NCI-H524 (cell line): ENCODE data around the gene TMEM94.
"Not testable (repeated sequence)": the region's sequence is repeated elsewhere in the genome, so short reads cannot be mapped to it uniquely, and the experiment has no call there.

Experiments
- DNase-seq, 2 experiments: peaks; one replicate each; lab custom pipeline; 2025; lab: John Stamatoyannopoulos, UW

Gene TMEM94

DNA sequence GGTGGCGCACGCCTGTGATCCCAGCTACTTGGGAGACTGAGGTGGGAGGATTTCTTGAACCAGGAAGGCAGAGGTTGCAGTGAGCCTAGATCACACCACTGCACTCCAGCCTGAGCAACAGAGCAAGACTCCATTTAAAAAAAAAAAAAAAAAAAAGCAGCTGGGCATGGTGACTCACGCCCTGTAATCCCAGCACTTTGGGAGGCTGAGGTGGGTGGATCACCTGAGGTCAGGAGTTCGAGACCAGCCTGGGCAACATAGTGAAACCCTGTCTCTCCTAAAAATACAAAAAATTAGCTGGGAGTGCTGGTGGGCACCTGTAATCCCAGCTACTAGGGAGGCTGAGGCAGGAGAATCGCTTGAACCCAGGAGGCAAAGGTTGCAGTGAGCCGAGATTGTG is 10.5 kb upstream of the TMEM94 start:
- not testable (repeated sequence) for DNase-seq

DNA sequence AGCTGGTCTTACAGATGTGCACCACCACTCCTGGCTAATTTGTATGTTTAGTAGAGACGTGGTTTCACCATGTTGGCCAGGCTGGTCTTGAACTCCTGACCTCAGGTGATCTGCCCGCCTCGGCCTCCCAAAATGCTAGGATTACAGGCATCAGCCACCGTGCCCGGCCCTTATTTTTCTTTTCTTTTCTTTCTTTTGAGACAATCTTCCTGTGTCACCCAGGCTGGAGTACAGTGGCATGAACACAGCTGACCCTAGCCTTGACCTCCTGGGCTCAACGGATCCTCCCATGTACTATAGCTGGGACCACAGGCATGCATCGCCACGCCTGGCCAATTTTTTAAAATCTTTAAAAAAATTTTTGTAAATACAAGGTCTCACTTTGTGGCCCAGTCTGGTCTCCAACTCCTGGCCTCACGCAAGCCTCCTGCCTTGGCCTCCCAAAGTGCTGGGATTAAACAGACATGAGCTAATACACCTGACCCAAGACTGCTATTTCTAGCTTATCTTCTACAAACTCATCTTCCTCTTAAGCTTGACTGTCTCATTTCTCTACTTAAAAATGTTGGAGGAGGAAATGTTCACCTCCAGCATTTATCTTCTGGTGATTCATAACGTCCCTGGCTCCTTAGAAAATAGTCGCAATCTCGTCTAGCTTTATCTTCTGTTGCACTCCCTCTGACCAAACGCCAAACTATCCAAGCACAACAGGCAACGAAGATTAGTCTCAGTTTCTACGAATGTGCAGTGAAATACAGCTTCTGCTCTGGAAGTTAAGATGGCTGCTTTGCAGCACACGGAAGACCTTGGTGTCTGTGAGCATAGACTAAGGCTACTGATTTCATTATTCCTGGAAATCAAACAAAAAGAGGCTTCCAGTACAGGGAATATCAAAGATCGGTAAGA is 8.2 kb upstream of the TMEM94 start:
- DNase-seq: no peak

DNA sequence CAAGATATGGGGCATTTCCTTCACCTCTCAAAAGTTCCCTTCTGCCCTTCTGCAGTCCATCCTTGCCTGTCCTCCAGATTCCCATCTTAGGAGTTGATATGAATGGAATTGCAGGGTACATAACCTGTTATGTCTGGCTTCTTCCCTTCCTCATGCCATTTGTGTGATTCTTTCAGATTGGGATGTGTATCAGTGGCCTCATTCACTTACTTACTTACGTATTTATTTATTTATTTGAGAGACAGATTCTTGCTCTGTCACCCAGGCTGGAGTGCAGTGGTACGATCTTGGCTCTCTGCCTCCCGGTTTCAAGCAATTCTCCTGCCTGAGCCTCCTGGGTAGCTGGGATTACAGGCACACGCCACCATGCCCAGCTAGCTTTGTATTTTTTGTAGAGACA is 6.2 kb upstream of the TMEM94 start:
- DNase-seq: no peak

DNA sequence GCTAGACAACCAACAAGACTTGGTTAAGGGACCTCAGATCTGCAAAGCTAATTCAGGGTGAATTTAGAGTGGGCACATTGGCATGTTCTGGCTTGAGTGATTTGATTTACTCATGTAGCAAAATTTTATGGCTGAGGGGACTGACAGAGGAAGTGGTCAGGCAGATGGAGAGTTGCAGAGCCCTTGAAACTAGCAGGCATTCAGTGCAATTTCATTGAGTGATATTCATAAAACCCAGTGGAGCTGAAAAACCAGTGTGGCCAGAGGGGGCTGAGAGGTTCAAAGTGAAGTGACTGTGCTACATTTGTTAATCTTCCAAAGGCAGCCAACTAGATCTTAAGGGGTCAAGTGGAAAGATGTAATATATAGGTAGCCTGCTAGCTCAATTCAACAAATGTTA is 2.2 kb upstream of the TMEM94 start:
- DNase-seq: no peak

DNA sequence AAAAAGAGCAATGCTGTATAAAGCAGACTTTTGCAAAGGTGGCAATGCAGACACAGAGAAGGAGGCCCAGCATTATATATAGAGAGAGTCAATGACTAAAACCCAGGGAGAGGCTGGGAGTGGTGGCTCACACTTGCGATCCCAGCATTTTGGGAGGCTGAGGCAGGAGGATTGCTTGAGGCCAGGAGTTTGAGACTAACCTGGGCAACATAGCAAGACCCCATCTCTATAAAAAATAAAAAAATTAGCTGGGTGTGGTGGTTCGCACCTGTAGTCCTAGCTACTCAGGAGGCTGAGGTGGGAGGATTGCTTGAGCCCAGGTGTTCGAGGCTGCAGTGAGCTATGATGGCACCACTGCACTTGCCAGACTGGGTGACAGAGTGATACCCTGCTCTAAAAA is 1.8 kb upstream of the TMEM94 start:
- DNase-seq: not testable (repeated sequence)

DNA sequence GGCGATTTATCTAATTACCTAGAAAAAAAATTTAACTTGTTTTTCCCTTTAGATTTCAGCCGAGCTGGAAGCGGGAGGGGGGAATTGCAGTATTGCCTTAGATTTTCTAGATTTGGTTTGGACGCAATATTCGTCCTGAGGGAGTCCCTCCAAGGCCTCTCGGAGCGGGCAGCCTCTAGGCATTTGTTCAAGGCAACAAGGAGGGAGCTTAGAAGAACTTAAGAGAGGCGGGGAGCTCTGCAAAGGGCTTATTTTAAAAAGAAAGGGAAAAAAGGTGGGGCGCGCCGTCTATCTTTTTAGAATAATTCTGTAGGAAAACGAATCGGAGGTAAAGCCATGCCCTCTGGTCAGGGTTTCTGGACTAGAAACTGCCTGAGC is 407 bp upstream of the TMEM94 start:
- DNase-seq: peak in 1 of 2 experiments; percentile 81

DNA sequence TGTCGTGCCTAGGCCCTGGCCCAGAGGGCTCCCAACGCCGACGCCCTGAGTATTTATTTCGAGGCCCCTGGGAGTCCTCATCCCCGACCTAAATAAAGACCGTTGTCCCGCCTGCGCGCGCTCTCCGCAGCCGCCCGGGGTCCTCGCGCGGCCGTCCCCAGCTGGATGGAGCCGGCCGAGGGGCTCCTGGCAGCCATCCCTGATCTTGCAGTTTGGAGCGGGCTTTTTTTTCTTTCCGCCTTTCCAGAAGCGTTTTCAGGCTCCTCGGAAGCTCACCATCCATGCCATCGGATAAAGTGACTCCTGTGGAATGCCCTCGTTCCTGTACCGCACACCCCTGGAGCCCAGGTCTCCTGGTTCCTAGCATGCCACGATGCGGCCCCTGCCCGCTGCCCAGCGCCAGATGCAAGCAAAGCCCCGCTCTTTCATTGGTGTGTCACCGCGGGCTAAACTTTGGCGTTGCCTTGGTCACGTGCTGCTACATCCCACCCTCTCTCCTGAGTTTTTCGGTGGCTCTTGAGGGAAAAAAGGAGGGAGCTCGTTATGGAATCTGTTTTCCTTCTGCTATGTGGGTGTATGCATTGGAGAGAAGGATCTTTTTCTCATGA is 716 bp downstream of the TMEM94 start:
- peak; percentile 87 to 88 for DNase-seq

DNA sequence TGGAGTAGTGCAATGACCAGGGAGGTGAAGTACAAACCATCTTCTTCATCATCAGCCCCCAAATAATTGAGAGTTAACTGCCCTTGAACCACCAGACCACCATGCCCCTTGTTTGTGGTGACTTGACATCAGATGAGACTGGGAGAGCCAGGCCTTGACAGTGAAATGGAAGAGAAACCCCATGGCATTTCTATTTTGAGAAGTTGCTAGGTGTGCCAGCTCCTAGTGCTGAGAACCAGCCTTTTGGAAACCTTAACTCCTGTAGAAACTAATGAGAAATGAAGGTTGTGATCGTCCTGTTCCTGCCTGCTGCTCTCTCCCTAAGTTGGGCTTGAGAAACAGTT is 2.8 kb downstream of the TMEM94 start:
- no peak for DNase-seq

DNA sequence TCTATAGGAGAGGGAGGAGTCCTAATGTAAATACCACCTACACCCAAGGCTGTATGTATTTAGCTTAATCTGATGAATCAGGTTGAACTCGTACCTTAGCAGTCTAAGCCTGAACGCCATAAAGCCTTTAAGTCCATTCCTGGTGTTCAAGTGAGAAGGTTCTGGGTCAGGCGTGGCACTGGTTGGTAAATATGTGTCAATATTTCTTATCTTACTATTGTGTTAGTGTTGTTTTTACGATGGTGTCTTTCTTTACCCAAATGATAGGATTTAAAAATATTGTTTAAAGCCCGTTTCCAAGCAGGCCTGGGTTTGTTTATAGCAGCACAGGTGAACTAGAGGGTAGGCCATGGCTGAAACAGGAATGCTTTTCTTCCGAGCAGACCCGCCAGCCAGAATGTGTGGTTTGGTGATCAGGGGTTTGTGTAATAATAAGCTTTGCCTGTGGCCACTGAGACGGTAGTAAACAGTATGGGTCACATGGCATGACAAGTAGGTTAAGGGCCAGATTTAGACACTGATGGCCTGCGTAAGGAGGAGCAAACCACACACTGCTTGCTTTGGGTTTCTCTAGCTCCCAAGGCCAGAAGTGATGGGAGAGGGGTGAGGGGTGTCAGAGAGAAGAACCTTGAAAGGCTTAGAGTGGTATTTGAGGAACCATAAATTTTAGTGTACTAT is 3.3 kb downstream of the TMEM94 start:
- no peak for DNase-seq

DNA sequence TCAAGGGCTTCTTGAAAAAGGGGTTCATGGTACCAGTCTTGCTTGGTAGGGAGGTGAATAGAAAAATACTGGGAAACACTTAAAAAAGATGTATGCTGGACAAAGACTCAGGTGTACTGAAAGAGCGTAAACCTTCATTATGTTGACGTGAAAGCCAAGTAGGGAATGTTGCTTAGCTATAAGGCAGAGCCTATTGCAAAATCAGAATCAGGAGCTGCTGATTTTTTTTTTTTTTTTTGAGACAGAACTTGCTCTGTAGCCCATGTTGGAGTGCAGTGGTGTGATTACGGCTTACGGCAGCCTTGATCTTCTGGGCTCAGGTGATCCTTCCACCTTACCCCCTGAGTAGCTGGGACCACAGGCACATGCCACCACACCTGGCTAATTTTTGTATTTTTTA is 3.9 kb downstream of the TMEM94 start:
- no peak for DNase-seq

DNA sequence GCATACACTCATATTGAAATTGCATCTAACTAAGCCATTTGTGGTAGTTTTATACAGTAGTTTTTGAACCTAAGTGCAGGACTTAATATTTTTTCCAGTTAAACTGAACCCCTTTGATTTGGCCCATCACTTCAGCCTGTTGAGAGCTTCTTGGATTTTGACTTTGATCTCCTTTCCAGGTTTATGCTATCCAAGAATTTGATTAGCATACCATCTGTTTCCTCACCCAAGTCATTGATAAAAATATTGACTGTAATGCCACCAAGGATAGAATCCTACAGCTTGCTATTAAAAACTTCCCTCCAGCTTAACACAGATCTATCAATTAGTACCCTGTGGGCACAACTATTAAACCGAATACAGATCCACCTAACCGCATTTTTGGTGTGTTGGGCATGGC is 7.2 kb downstream of the TMEM94 start:
- DNase-seq: no peak

DNA sequence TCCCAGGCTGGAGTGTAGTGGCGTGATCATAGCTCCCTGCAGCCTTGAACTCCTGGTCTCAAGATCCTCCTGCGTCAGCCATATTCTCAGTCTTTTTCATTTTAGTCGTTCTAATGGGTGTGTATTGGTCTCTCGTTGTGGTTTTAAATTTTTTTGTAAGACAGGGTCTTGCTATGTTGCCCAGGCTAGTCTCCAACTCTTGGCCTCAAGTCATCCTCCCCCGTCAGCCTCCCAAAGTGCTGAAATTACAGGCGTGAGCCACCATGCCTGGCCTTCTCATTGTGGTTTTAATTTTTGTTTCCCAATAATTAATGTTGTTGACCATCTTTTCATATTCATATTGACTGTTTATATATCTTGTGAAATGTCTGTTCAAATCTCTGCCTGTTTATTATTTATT is 8.6 kb downstream of the TMEM94 start:
- no peak for DNase-seq

DNA sequence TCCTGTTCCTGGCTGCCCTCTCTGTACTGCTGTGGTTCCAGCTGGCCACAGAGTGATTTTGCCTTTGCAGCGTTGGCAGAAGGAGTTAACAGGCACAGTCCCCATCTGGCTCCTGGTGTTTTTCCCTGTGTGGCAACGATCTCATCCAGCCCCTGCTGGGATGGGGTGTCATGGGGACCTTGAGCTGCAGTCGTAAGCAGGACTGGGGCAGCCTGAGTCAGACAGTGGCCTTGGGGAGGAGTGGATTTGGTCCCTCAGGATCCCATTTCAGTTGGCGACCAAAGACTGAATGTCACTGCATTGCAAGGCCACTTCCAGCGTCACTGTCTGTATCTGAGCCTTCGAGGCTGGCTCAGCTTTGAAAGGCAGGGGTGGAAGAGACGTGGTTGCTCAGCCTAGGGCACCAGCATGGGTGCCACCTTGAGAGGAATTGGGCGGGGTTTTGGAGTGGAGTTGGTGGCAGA is 11.9 kb downstream of the TMEM94 start:
- peak in 1 of 2 experiments; percentile 22 for DNase-seq

DNA sequence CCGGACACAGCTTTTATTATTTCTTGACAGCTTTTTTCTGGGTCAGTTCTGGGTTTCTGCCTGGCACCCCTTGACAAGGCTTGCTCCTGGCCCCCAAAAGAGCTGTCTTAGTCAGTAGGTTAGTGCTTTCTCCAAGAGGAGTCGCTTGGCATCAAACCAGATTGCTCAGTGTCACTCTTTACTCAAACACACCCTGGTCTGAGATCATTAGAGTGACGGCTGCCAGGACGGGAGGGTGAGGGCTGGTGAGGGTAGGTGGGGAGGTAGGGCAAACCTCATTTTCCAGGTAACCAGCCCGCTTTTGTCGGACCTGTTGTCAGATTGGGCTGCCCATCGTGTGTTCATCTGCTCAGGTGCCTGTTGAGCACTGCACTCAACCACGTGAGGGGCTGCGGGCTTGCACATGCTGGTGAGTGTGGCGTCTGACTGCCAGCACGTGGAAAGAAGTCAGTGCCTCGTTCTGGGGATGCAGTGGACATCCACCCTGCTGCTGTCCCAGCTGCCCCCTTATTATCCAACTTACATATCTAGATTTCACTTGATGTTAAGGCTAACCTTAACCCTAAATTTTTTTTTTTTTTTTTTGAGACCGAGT is 12.4 kb downstream of the TMEM94 start:
- DNase-seq: no peak

DNA sequence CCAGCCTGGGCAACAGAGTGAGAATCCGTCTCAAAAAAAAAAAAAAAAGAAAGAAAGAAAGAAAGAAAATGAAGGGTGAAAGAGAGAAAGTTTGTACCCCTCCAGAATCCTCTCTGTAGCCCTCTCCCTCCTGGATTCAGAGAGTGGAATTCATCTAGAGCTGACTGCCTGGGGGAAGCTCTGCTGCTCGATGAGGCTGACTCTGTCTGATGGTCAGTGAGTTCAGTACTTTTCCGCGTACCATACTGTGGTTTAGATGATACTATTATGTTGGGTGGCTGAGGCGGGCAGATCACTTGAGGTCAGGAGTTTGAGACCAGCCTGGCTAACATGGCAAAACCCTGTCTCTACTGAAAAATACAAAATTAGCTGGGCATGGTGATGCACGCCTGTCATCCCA is 14.8 kb downstream of the TMEM94 start:
- no peak for DNase-seq

DNA sequence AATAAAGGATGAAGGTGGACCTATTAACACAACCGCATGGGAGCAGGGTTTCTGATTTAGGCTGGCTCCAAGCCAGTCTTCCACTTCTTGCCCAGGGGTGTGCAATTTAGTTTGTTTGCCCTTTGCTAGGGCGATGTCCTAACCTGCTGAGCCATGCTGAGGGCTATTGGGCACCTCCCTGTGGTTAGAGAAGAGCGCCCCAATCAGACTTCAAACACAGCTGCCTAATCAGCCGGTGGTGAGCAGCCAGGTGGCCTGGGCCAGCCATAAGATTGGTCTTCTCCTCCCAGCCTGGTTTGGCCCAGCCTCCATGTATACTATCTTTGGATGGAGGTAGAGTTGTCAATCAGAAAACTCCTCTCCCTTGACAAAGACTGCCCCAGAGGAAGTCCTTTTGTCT is 15.7 kb downstream of the TMEM94 start:
- DNase-seq: no peak

DNA sequence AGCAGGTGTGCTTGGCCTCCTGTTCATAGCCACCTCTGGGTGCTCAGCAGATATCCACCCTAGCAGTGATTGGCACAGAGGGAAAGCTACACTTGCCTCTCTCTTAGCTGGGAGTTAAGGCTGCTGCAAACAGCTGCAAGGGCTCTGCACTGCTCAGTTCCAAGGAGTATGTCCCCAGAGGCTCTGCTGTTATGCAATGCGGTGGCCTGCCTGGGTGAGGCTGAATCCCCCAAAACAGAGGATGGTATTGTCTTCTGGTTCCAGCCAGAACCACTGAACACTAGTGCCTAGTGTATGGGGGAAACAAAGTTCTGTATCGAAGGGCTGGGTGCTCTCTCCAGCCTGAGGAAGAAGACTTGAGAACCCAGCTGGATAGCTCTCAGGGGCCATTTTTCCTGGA is 16.8 kb downstream of the TMEM94 start:
- DNase-seq: no peak

DNA sequence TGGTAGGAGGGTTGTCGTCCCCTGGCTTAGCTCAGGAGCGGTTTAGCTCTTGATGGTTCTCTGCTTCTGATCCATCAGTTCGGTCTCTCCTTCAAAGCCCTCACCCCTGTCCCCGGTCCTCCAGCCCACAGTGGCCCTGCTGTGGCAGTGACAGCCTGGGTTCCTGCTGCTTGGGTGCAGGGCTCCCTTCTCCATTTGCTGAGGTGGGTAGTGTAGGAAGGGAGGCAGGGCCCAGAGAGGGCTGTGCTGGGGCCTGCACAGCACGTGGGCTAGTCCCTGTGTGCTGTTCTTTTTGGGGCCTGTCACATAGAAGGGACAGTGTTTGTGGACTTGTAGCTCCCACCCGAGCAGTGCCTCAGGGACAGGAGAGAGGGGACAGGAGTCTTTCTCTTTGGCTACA is 18.3 kb downstream of the TMEM94 start:
- no peak for DNase-seq

DNA sequence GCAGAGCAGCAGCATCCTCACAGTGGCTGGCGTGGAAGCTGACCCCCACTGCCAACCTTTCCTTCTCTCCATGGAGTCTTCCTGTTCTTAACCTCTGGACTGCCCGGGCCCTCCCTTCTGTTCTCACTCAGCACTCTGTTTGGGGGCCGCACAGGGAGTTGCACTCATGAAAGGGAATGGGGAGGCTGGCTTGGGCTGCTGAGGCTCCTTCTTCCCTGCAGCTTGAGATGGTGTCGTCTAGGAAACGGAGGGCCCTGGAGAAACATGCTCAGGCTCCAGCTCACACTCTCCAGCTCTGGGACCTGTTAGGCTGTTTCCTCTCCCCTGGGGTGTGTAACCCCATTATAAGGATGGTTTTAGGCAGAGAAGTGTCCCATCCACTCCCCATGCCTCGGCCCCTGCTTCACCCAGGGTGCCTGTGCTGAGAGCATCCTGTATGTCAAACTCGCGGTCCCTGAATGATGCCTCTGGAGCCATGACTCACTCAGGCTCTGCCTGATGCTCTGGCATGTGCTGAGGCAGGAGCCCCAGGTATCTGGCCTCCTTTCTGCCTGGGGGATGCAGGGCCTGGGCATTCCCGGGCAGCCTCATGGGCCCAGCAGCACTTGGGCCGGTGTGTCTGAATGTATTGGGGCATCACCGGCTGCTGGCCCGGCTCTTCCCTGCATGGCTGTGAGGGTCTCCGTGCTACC is 18.9 kb downstream of the TMEM94 start:
- DNase-seq: no peak

DNA sequence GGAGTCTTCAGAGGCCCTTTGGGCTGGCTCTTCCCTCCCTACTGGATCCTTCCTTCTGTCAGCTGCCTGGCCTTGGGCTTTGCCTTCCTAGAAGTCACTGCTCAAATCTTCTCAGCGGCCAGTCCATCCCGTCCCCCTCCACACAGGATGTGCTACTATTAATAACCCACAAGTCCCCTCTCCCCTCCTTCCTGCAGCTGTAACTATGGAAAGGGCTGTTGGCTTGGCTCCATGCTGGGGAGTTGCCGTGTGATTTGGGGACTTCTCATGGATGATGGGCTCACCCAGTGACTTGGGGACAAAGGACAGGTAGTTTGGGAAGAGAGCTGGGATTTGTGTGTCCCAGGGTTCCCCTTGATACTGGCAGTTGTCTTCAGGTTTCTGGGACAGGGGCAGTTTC is 19.4 kb downstream of the TMEM94 start:
- no peak for DNase-seq

DNA sequence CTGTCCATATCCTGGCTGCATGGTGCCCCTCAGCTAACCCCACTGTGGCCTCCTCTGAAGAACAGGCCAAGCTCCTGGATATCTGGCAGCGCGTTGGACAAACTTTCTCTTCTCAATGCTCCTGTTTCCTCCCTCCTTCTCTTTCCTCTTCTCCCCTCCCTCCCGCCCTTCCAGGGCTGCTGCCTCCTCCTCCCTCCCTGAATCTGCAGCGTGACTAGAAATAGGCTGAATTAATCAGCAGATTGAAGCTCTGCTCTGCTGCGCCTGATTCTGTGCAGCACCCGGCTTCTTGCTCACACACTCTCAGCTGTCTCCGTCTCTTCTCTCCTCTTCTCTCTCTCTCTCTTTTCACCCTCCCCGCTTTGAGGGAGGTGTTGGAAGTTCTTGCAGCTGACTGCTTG is 19.8 kb downstream of the TMEM94 start:
- DNase-seq: no peak
